GM12891 (cell line): ENCODE data around the gene OR2B2.

Experiments
- PAX5 ChIP-seq: IDR thresholded peaks from 2 replicates; pipeline ENCODE4 v1.6.1; 2011; ENCODE audit warnings: low read length, moderate library complexity, mild to moderate bottlenecking; ENCODE audit not compliant: insufficient read depth, severe bottlenecking
- POLR2A ChIP-seq: IDR thresholded peaks from 2 replicates; pipeline ENCODE4 v1.6.1; 2011; ENCODE audit warnings: low read depth, low read length, control low read depth
- POLR2AphosphoS5 ChIP-seq: IDR thresholded peaks from 2 replicates; pipeline ENCODE4 v1.6.1; 2011; ENCODE audit warnings: low read depth, low read length, control low read depth
- POU2F2 ChIP-seq: IDR thresholded peaks from 2 replicates; pipeline ENCODE4 v1.6.1; 2011; ENCODE audit warnings: low read depth, mild to moderate bottlenecking, control low read depth, low read length, moderate library complexity
- SPI1 ChIP-seq: IDR thresholded peaks from 2 replicates; pipeline ENCODE4 v1.6.1; 2011; ENCODE audit warnings: low read depth, low read length, control low read depth
- TAF1 ChIP-seq: IDR thresholded peaks from 2 replicates; pipeline ENCODE4 v1.6.1; 2011; ENCODE audit warnings: low read depth, low read length, control low read depth

DNA sequence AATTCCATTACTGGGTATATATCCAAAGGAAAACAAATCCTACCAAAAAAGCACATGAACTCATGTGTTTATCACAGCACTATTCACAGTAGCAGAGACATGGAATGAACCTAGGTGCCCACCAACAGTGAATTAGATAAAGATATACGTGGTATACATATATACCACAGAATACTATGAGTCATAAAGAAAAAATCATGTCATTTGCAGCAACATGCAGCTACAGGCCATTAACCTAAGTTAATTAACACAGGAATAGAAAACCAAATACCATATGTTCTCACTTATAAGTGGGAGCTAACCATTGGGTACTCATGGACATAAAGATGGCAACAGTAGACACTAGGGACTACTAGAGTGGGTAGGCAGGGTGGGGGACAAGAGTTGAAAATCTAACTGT, 4.2 kb downstream of the OR2B2 start:
- no peak for TF ChIP-seq POLR2A
- TF ChIP-seq TAF1, result no peak
- TF ChIP-seq POLR2AphosphoS5, result no peak
- TF ChIP-seq SPI1, result no peak
- TF ChIP-seq PAX5, result no peak
- TF ChIP-seq POU2F2, result no peak
